Sigmoid colon (tissue), 7 donors: ENCODE data around the gene UNCX. TPM values are rescaled to one million over a fixed set of nuclear protein-coding genes. Genes with fewer than 3 reads are reported as not detected.
"Not testable (repeated sequence)": the region's sequence is repeated elsewhere in the genome, so short reads cannot be mapped to it uniquely, and the experiment has no call there.

Experiments used
- DNase-seq: peaks from one replicate; pipeline ENCODE4 v3.0.0-alpha.2; 2019
- H3K27ac ChIP-seq, 4 donors: fragments of 200-600 bp; sonication (generic); one replicate each; pipeline ENCODE4 v1.5.1; 2016 to 2019; ENCODE audit warnings: mild to moderate bottlenecking in 1 of 4
- H3K27me3 ChIP-seq, 3 donors: fragments of 200-600 bp; sonication (generic); one replicate each; pipeline ENCODE4 v1.5.1; 2019; ENCODE audit warnings: mild to moderate bottlenecking in 1 of 3
- H3K36me3 ChIP-seq, 4 donors: fragments of 200-600 bp; sonication (generic); one replicate each; pipeline ENCODE4 v1.5.1; 2016 to 2019
- H3K4me1 ChIP-seq, 4 donors: fragments of 200-600 bp; sonication (generic); one replicate each; pipeline ENCODE4 v1.5.1; 2017 to 2019
- H3K4me3 ChIP-seq, 4 donors: fragments of 200-600 bp; sonication (generic); one replicate each; pipeline ENCODE4 v1.5.1; 2017 to 2019; ENCODE audit warnings: mild to moderate bottlenecking in 2 of 4, moderate library complexity in 1 of 4
- H3K9me3 ChIP-seq, 4 donors: fragments of 200-600 bp in 3 of 4; sonication (generic) in 3 of 4; one replicate each; pipeline versions ENCODE4 v1.5.1 to v1.6.1; 2013 to 2019
- EP300 ChIP-seq, 4 donors: sonication (generic); formaldehyde crosslinking; IDR thresholded peaks; one replicate each; pipeline ENCODE4 v1.6.1; 2017; ENCODE audit warnings: antibody characterized with exemption in 4 of 4
- POLR2A ChIP-seq, 2 donors: fragments of 450-650 bp; IDR thresholded peaks; one replicate each; pipeline ENCODE4 v1.6.1; 2016; ENCODE audit warnings: antibody characterized with exemption in 2 of 2, mild to moderate bottlenecking in 2 of 2, moderate library complexity in 2 of 2
- POLR2AphosphoS5 ChIP-seq, 4 donors: sonication (generic); formaldehyde crosslinking; IDR thresholded peaks; one replicate each; pipeline ENCODE4 v1.6.1; 2017; ENCODE audit warnings: antibody characterized with exemption in 4 of 4
- WGBS, 2 donors: extraction: QIAGEN DNeasy Blood & Tissue Kit; methylation state at CpG; one replicate each; pipeline ENCODE4 v1.1.7; 2013; 5-methylcytosine and 5-hydroxymethylcytosine counted together
- intact Hi-C: fragments of 100-400 bp; cut with DNase I; formaldehyde crosslinking; loops from one replicate; pipeline ENCODE4 v1.15.1; 2023
- polyA plus RNA-seq, 3 donors: library from polyadenylated mRNA; stranded (reverse); fragments of 200-250 nt; gene quantifications; one replicate each; pipeline ENCODE4 v1.2.3, GENCODE V29; 2013
- total RNA-seq, 4 donors: library from RNA; depleted of rRNA; stranded (reverse); fragments of >200 nt; gene quantifications; one replicate each; pipeline ENCODE4 v1.1.0, GENCODE V29; 2016
- TF ChIP-seq, protein P1 (sequence below), 4 experiments: fragments of 450-650 bp in 3 of 4; fragments of 200-600 bp in 1 of 4; IDR thresholded peaks; one replicate each; pipeline ENCODE4 v1.5.1; 2016 to 2019; ENCODE audit warnings: antibody characterized with exemption in 4 of 4, mild to moderate bottlenecking in 3 of 4, moderate library complexity in 2 of 4
- donor health status: healthy with polysubstance abuse.
- donor health status: Bipolar disorder and iron deficiency.
- donor health status: healthy.

Gene UNCX
- total and polyA plus RNA-seq, 7 donors: not detected

DNA sequence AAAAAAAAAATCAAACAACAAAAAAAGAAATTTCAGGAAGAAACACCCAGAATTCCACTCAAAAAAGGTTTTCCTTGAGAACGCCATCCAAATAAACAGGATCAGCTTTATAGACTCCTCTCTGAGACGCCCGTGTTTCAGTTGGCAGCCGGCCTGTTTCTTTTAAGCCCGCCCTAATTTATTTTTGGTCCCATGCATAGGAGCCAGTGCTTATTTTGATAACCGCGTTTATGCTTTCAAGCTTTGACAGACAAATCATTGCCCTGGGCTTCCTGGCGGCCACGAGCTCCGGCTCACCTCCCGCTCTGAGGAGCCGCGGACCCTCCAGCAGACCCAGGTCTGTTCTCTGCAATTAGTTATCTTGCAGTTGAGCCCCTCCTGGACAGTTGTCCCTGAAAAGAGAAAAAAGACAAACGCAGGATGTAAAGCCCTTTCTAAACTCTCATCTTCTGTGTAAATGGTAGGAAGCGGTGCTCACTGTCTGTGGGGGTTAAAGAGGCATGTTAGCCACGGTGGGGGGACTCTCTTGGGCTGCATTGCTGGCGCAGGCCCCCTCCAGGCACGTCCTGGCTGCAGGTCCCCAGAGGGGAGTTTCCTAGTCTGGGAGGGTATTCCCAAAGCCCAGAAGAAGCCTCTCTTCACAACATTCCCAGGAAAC, 22.2 kb upstream of the UNCX start:
- WGBS, 2 donors: 16 to 24% methylated on average over 18 of the region's 18 CpGs
- intact Hi-C loops: no loop called here
- Histone ChIP-seq H3K27ac (no peak overlapping the region), H3K36me3 (no peaks in the 10 kb centered on the region), H3K4me3 (no peak overlapping the region), H3K27me3 (peaks cover 15 to 75% (median 54%) of the 10 kb centered on the region in 3 donors), H3K9me3 (no peaks in the 10 kb centered on the region), H3K4me1 (peaks cover 0 to 15% (median 11%) of the 10 kb centered on the region in 4 donors)
- TF ChIP-seq POLR2A (IDR thresholded peaks at IDR 0.05) (no peak), POLR2AphosphoS5 (IDR thresholded peaks at IDR 0.05) (no peak), EP300 (IDR thresholded peaks at IDR 0.05) (no peak)
- TF ChIP-seq, protein P1, sequence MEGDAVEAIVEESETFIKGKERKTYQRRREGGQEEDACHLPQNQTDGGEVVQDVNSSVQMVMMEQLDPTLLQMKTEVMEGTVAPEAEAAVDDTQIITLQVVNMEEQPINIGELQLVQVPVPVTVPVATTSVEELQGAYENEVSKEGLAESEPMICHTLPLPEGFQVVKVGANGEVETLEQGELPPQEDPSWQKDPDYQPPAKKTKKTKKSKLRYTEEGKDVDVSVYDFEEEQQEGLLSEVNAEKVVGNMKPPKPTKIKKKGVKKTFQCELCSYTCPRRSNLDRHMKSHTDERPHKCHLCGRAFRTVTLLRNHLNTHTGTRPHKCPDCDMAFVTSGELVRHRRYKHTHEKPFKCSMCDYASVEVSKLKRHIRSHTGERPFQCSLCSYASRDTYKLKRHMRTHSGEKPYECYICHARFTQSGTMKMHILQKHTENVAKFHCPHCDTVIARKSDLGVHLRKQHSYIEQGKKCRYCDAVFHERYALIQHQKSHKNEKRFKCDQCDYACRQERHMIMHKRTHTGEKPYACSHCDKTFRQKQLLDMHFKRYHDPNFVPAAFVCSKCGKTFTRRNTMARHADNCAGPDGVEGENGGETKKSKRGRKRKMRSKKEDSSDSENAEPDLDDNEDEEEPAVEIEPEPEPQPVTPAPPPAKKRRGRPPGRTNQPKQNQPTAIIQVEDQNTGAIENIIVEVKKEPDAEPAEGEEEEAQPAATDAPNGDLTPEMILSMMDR (IDR thresholded peaks at IDR 0.05): no peak
- no peak for DNase-seq

DNA sequence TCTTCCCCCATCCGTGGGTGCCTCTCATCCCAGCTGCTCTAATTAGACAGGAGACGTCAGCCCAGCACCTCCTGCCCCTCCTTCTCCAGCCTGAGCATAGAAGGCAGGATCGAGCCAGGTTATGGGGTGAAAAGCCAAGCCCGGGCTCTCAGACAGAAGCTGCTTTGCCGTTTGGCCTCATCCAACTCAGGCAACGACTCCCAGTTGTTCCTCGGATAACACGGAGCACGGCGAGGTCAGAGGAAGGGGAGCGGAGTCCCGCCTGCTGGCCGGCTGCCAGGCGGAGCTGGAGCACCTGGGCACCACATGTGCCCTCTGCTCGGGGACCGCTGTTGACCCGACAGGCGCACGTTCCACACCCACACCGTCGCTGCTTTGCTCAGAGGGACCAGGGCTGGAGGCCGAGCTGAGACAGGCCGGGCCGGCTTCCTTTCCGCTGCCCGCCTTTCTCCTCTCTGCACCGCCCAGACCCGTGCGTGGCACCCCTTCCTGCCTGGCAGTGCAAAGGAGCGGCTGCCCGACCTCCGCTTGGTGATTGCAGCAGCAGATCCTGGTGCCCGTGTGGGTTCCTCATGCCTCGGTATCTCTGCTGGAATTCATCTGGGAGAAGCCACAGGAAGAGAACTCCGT, 21.6 kb upstream of the UNCX start:
- TF ChIP-seq, protein P1 (IDR thresholded peaks at IDR 0.05): no peak
- no peak for TF ChIP-seq EP300 (IDR thresholded peaks at IDR 0.05)
- no peak for TF ChIP-seq POLR2AphosphoS5 (IDR thresholded peaks at IDR 0.05)
- no peak for TF ChIP-seq POLR2A (IDR thresholded peaks at IDR 0.05)
- intact Hi-C loops: no loop called here
- Histone ChIP-seq H3K9me3 (no peaks in the 10 kb centered on the region), H3K27ac (no peak overlapping the region), H3K4me3 (no peak overlapping the region), H3K36me3 (no peaks in the 10 kb centered on the region), H3K27me3 (peaks cover 15 to 81% (median 56%) of the 10 kb centered on the region in 3 donors), H3K4me1 (peaks cover 0 to 15% (median 11%) of the 10 kb centered on the region in 4 donors)
- WGBS, 2 donors: 16 to 40% methylated on average over 35 of the region's 35 CpGs
- DNase-seq: no peak

DNA sequence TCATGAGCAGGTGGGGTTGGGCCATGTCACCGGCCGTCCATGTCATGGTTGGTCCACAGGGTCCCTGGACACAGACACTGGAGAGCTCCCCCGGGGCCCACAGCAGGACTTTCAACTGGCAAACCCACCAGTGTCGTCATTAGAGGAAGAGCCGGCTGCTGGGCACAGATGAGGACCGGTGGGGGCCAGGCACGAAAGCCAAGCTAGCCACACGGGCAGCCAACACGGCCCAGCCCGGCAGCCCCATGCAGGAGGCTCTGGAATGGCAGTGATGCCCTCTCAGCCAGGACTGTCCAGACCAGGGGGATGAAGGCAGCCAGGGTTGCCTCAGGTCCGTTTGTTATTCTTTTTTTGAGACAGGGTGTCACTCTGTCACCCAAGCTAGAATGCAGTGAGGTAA, 21.1 kb upstream of the UNCX start:
- H3K27ac ChIP-seq: no peak overlapping the region
- no peaks in the 10 kb centered on the region for H3K9me3 ChIP-seq
- TF ChIP-seq EP300 (IDR thresholded peaks at IDR 0.05) (no peak), POLR2A (IDR thresholded peaks at IDR 0.05) (no peak)
- TF ChIP-seq, protein P1 (IDR thresholded peaks at IDR 0.05): no peak
- H3K27me3 ChIP-seq: peaks cover 15 to 86% (median 59%) of the 10 kb centered on the region in 3 donors
- intact Hi-C loops: no loop called here
- peaks cover 0 to 15% (median 11%) of the 10 kb centered on the region in 4 donors for H3K4me1 ChIP-seq
- WGBS, 2 donors: 76 to 82% methylated on average over 11 of the region's 11 CpGs
- no peak for DNase-seq
- H3K4me3 ChIP-seq: no peak overlapping the region
- H3K36me3 ChIP-seq: no peaks in the 10 kb centered on the region

DNA sequence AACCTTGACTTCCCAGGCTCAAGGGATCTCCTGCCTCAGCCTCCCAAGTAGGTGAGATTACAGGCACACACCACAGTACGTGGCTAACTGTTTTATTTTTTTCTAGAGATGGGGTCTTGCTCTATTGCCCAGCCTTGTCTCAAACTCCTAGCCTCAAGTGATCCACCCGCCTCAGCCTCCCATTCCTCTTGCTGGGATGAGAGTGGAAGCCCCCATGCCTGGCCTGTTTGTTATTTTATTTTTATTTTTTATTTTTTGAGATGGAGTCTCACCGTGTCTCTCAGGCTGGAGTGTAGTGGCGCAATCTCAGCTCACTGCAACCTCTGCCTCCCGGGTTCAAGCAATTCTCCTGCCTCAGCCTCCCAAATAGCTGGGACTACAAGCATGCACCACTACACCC, 20.6 kb upstream of the UNCX start:
- peaks cover 15 to 90% (median 62%) of the 10 kb centered on the region in 3 donors for H3K27me3 ChIP-seq
- WGBS, 2 donors: 76 to 88% methylated on average over 5 of the region's 5 CpGs
- H3K4me3 ChIP-seq, H3K9me3 ChIP-seq, DNase-seq, H3K36me3 ChIP-seq, H3K27ac ChIP-seq, intact Hi-C loops: not testable (repeated sequence)
- H3K4me1 ChIP-seq: peaks cover 0 to 15% (median 11%) of the 10 kb centered on the region in 4 donors

DNA sequence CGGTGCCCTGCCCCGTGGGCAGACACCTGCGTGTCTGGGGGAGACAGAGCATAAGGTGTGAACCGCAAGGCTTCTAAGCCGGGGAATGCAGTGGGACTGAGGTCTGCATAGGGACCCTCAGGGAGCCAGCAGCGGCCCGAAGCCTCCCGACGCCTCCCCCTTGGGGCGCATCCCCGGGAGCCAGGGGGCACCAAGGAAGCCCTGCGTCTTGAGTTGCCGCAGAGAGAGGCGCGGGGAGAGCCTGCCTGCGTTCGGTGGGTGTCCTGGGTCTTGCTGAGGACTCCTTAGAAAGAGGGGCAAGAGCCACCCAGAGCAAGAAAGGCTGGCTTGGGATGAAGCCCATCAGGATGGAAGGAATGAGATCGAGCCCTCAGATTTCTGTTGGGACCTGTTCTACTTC, 18.2 kb upstream of the UNCX start:
- Histone ChIP-seq H3K4me3 (no peak overlapping the region), H3K27me3 (peaks cover 11 to 84% (median 64%) of the 10 kb centered on the region in 3 donors), H3K4me1 (peaks cover 0 to 15% (median 11%) of the 10 kb centered on the region in 4 donors), H3K9me3 (no peaks in the 10 kb centered on the region), H3K27ac (no peak overlapping the region), H3K36me3 (no peaks in the 10 kb centered on the region)
- TF ChIP-seq, protein P1 (IDR thresholded peaks at IDR 0.05): no peak
- TF ChIP-seq POLR2A (IDR thresholded peaks at IDR 0.05) (no peak), EP300 (IDR thresholded peaks at IDR 0.05) (no peak), POLR2AphosphoS5 (IDR thresholded peaks at IDR 0.05) (no peak)
- WGBS, 2 donors: 77% methylated on average over 18 of the region's 18 CpGs
- no peak for DNase-seq
- intact Hi-C loops: no loop called here
